ENCODE results near the gene EPN1. TPM values are rescaled to one million over a fixed set of nuclear protein-coding genes. Genes with fewer than 3 reads are reported as not detected.

EPN1 gene
- total RNA-seq: 117 TPM
- long read RNA-seq, full-length matches to known transcripts: 40 of 139 reads
- long read RNA-seq, partial matches to known transcripts: 42 of 139 reads
- long read RNA-seq, other reads (novel, unspliced or antisense): 57 of 139 reads

GRCh38 chr19:55674841-55675660 is at the start of gene EPN1:
Gene EPN1 (plus strand): TSS chr19:55675226. CDS start chr19:55678628, 3,402 bp downstream.
- TF ChIP-seq CTCF (IDR thresholded peaks at IDR 0.05): no peak
- peak; percentile 95 for ATAC-seq
- peaks cover 58% of the 10 kb centered on the region for H3K36me3 ChIP-seq
- peak within 1 kb of the TSS; percentile 82 for H3K4me3 ChIP-seq
- peak; percentile 98 for DNase-seq
- no peaks in the 10 kb centered on the region for H3K9me3 ChIP-seq
- intact Hi-C loops (cut with DNase I): no loop called here
- peaks cover 38% of the 10 kb centered on the region for H3K4me1 ChIP-seq
- H3K27ac ChIP-seq: peak within 1 kb of the TSS; percentile 85
- no peaks in the 10 kb centered on the region for H3K27me3 ChIP-seq

DNA sequence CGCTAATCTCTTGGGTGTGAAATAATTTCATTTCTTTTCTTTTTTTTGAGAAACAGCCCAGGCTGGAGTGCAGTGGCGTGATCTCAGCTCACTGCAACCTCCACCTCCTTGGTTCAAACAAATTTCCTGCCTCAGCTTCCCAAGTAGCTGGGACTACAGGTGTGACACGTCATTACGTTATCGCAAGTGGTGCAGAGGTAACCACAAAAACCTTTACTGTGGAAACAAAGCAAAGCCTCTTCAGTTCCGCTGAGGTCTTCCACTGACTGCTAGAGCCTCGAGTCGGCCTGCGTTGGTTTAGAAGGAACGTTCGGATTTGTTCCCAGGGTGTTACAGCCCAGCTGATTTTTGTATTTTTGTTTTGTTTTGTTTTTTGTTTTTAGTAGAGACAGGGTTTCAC is 48.7 kb upstream of the EPN1 start:
- H3K36me3 ChIP-seq: no peaks in the 10 kb centered on the region
- peaks cover 8% of the 10 kb centered on the region for H3K4me1 ChIP-seq
- intact Hi-C loops (cut with DNase I): no loop called here
- no peak overlapping the region for H3K4me3 ChIP-seq
- H3K9me3 ChIP-seq: no peaks in the 10 kb centered on the region
- ATAC-seq: no peak
- no peak for DNase-seq
- H3K27me3 ChIP-seq: no peaks in the 10 kb centered on the region
- no peak overlapping the region for H3K27ac ChIP-seq
- TF ChIP-seq CTCF (IDR thresholded peaks at IDR 0.05): no peak

DNA sequence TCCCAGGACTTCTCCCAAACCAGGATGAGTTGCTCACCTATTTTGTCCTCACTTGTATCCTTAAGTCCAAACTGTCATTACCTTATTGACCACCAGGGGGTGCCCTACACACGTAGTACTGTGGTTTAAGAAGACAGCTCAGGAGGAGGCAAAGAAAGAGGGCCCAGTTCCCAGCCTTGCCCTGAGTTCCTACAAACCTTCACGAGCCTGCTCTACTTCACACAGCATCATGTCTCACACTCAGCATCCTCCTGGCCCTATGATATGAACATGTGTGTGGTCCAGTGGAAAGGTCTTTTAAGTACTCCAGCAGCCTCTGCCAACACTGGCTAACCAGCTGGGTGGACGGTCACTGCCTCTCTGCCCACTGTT is 42.6 kb upstream of the EPN1 start:
- H3K4me1 ChIP-seq: peaks cover 32% of the 10 kb centered on the region
- peak; percentile 86 for TF ChIP-seq CTCF (IDR thresholded peaks at IDR 0.05)
- ATAC-seq: peak; percentile 86
- no peaks in the 10 kb centered on the region for H3K9me3 ChIP-seq
- no peak overlapping the region for H3K27ac ChIP-seq
- DNase-seq: peak; percentile 67
- intact Hi-C loops (cut with DNase I): no loop called here
- no peak overlapping the region for H3K4me3 ChIP-seq
- H3K27me3 ChIP-seq: no peaks in the 10 kb centered on the region
- no peaks in the 10 kb centered on the region for H3K36me3 ChIP-seq

DNA sequence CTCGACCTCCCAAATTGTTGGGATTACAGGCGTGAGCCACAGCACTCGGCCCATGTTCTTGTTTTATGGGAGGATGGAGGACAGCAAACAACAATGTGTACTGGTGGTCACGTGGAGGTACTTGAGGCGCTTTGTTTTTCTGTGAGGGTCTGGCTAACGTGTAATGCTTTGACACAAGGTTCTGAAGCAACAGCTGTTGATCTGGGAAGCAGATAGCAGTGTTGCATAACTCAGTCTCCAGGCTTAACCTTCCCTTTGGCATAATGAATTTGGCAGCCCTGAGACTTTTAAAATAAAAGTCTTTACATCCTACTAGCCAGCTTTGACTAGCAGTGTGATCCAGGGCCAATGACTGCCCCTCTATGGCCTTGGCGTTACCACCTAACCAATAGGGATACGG is 41.2 kb upstream of the EPN1 start:
- Histone ChIP-seq H3K27me3 (no peaks in the 10 kb centered on the region), H3K4me3 (no peak overlapping the region), H3K4me1 (peaks cover 39% of the 10 kb centered on the region), H3K36me3 (no peaks in the 10 kb centered on the region), H3K9me3 (no peaks in the 10 kb centered on the region), H3K27ac (peak overlapping the region; percentile 100)
- intact Hi-C loops (cut with DNase I): no loop called here
- no peak for TF ChIP-seq CTCF (IDR thresholded peaks at IDR 0.05)
- ATAC-seq: no peak
- DNase-seq: no peak

DNA sequence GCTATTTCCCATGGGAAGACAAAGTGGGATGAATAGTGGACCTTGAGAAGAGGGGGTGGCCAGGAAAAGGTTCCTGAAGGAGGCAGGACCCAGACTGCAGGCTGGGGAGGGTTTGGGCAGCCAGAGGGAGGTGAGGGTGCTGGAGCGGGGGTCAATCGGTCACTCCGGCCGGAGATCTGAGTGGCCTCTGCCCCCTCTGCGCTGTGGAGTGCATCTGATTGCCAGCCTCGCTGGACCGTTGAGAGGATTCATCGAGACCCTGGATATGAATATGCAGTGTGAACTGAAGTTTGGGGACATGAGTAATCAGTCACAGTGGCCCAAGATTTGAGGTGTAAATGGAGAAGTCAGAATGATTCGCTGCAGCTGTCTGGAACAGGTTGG is 39.7 kb upstream of the EPN1 start:
- ATAC-seq: no peak

More for the DNA sequence above, 39.7 kb upstream of the EPN1 start:
- TF ChIP-seq CTCF (IDR thresholded peaks at IDR 0.05): no peak
- H3K9me3 ChIP-seq: no peaks in the 10 kb centered on the region
- peak; percentile 64 for DNase-seq
- peak overlapping the region; percentile 100 for H3K27ac ChIP-seq
- no peaks in the 10 kb centered on the region for H3K36me3 ChIP-seq
- H3K27me3 ChIP-seq: no peaks in the 10 kb centered on the region
- intact Hi-C loops (cut with DNase I): no loop called here
- H3K4me3 ChIP-seq: peak overlapping the region; percentile 94
- H3K4me1 ChIP-seq: peaks cover 54% of the 10 kb centered on the region

All from upper lobe of right lung (tissue), 1 donor.